Measurements from ENCODE around the gene COL10A1.

COL10A1 gene

DNA sequence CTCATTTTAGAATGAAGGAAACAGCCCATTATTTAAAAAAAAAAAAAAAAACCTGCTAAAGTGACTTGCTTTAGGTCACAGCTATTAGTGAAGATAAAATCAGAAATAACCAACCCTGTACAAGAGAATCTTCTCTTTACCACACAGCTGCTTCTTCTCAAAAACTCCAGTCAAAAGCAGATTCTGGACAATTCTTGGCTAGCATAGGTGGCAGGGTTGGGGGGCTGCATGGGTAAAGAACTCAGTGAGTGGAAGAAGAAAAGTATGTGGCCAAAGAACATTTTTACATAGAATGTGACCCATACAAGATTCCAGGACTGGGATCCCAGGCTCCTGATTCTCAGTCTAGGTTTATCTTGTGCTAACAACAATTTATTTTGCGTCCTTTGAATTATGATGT, 55.8 kb downstream of the COL10A1 start:
- no peak for TF ChIP-seq EZH2phosphoT487 (IDR thresholded peaks at IDR 0.05; ENCODE audit: borderline replicate concordance, low read length)
- TF ChIP-seq, protein P1, sequence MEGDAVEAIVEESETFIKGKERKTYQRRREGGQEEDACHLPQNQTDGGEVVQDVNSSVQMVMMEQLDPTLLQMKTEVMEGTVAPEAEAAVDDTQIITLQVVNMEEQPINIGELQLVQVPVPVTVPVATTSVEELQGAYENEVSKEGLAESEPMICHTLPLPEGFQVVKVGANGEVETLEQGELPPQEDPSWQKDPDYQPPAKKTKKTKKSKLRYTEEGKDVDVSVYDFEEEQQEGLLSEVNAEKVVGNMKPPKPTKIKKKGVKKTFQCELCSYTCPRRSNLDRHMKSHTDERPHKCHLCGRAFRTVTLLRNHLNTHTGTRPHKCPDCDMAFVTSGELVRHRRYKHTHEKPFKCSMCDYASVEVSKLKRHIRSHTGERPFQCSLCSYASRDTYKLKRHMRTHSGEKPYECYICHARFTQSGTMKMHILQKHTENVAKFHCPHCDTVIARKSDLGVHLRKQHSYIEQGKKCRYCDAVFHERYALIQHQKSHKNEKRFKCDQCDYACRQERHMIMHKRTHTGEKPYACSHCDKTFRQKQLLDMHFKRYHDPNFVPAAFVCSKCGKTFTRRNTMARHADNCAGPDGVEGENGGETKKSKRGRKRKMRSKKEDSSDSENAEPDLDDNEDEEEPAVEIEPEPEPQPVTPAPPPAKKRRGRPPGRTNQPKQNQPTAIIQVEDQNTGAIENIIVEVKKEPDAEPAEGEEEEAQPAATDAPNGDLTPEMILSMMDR (IDR thresholded peaks at IDR 0.05; ENCODE audit: low read depth, low read length, poor library complexity, severe bottlenecking), result no peak
- Histone ChIP-seq H3K9me2 (replicated peaks; ENCODE audit: control insufficient read depth, low read length) (no peaks in the 10 kb centered on the region), H3F3A (ENCODE audit: control insufficient read depth, insufficient read depth) (no peaks in the 10 kb centered on the region)

More for the DNA sequence above, 55.8 kb downstream of the COL10A1 start:
- H3K27ac ChIP-seq (ENCODE audit: low read depth, low read length), result no peak overlapping the region
- H3K79me2 ChIP-seq (ENCODE audit: control insufficient read depth, low read length), result no peaks in the 10 kb centered on the region
- peaks cover 4% of the 10 kb centered on the region for H3K4me1 ChIP-seq (ENCODE audit: control insufficient read depth, low read length)
- no peaks in the 10 kb centered on the region for H4K20me1 ChIP-seq (ENCODE audit: control insufficient read depth, insufficient read depth, low read depth, low read length)
- H3K9me3 ChIP-seq (ENCODE audit: control insufficient read depth, insufficient read depth, low read length), result no peaks in the 10 kb centered on the region
- no peaks in the 10 kb centered on the region for H3K27me3 ChIP-seq (ENCODE audit: control insufficient read depth, low read length)
- H3K4me2 ChIP-seq (ENCODE audit: low read length), result no peak overlapping the region
- H3K4me3 ChIP-seq (ENCODE audit: low read length), result no peak overlapping the region
- H3K36me3 ChIP-seq (ENCODE audit: control insufficient read depth, low read length), result no peaks in the 10 kb centered on the region
